ENCODE measurements around the gene UBR1. TPM values are rescaled to one million over a fixed set of nuclear protein-coding genes. Genes with fewer than 3 reads are reported as not detected.
"Not testable (repeated sequence)": the region's sequence is repeated elsewhere in the genome, so short reads cannot be mapped to it uniquely, and the experiment has no call there.

UBR1 gene
- total RNA-seq, 2 experiments from 2014 or later = 27.8 to 31.8 TPM

- Mint-ChIP-seq H3K9me3 (peaks cover 3% of the 10 kb centered on the region), H3K27ac (no peak overlapping the region)
- CTCF ChIA-PET = no interaction called here
Observed at GRCh38 chr15:42973114-42973513, 132.7 kb downstream of the UBR1 start.

GRCh38 chr15:42971830-42972229 lies 134.0 kb downstream of the UBR1 start:
- peaks cover 3% of the 10 kb centered on the region for H3K9me3 Mint-ChIP-seq
- ChIA-PET CTCF (no interaction called here), POLR2A (no interaction called here)
- H3K27ac Mint-ChIP-seq = no peak overlapping the region
- H3K36me3 Mint-ChIP-seq (ENCODE audit: low read depth) = peaks cover 66% of the 10 kb centered on the region
- no peak for DNase-seq
- no peaks in the 10 kb centered on the region for H3K27me3 Mint-ChIP-seq
- H3K4me1 Mint-ChIP-seq = no peaks in the 10 kb centered on the region
- H3K4me3 Mint-ChIP-seq = no peak overlapping the region

More at GRCh38 chr15:42973114-42973513, 132.7 kb downstream of the UBR1 start:
- H3K27me3 Mint-ChIP-seq = no peaks in the 10 kb centered on the region
- H3K4me3 Mint-ChIP-seq = no peak overlapping the region
- peaks cover 73% of the 10 kb centered on the region for H3K36me3 Mint-ChIP-seq (ENCODE audit: low read depth)
- H3K4me1 Mint-ChIP-seq = no peaks in the 10 kb centered on the region
- DNase-seq = no peak
- POLR2A ChIA-PET = no interaction called here

GRCh38 chr15:42964476-42964875 lies 141.4 kb downstream of the UBR1 start:
- ChIA-PET POLR2A (interaction anchor here (0.6 kb wide), 1 partner anchor 185 kb away, joined by 13 read pairs; no protein-coding TSS in a partner anchor), CTCF (no interaction called here)
- no peak for DNase-seq
- Mint-ChIP-seq H3K4me1 (no peaks in the 10 kb centered on the region), H3K27me3 (no peaks in the 10 kb centered on the region), H3K27ac (no peak overlapping the region), H3K9me3 (peaks cover 3% of the 10 kb centered on the region), H3K36me3 (ENCODE audit: low read depth) (peaks cover 44% of the 10 kb centered on the region), H3K4me3 (no peak overlapping the region)

- no peak overlapping the region for H3K4me3 Mint-ChIP-seq
- POLR2A ChIA-PET = no interaction called here
- H3K9me3 Mint-ChIP-seq = no peaks in the 10 kb centered on the region
- CTCF ChIA-PET = no interaction called here
- peaks cover 65% of the 10 kb centered on the region for H3K36me3 Mint-ChIP-seq (ENCODE audit: low read depth)
- H3K27me3 Mint-ChIP-seq = no peaks in the 10 kb centered on the region
- H3K4me1 Mint-ChIP-seq = no peaks in the 10 kb centered on the region
- no peak overlapping the region for H3K27ac Mint-ChIP-seq
- DNase-seq = no peak
Observed at GRCh38 chr15:42955518-42955917, 150.3 kb downstream of the UBR1 start.

GRCh38 chr15:42954291-42954690 lies 151.5 kb downstream of the UBR1 start:
- Mint-ChIP-seq H3K9me3 (no peaks in the 10 kb centered on the region), H3K27ac (no peak overlapping the region), H3K4me3 (no peak overlapping the region), H3K4me1 (no peaks in the 10 kb centered on the region), H3K36me3 (ENCODE audit: low read depth) (peaks cover 60% of the 10 kb centered on the region), H3K27me3 (no peaks in the 10 kb centered on the region)
- ChIA-PET CTCF (interaction anchor here (0.6 kb wide), 1 partner anchor 16 kb away, joined by 3 read pairs; no protein-coding TSS in a partner anchor), POLR2A (no interaction called here)
- no peak for DNase-seq

- DNase-seq, H3K27me3 Mint-ChIP-seq, POLR2A ChIA-PET, H3K4me3 Mint-ChIP-seq, H3K27ac Mint-ChIP-seq, H3K9me3 Mint-ChIP-seq, H3K4me1 Mint-ChIP-seq: not testable (repeated sequence)
- CTCF ChIA-PET = interaction anchor here (1.0 kb wide), 1 partner anchor 13 kb away, joined by 4 read pairs; no protein-coding TSS in a partner anchor
- H3K36me3 Mint-ChIP-seq (ENCODE audit: low read depth) = peaks cover 57% of the 10 kb centered on the region
Observed at GRCh38 chr15:42948898-42949297, 156.9 kb downstream of the UBR1 start.

GRCh38 chr15:42940527-42940926 lies 165.3 kb downstream of the UBR1 start:
- Mint-ChIP-seq H3K4me3 (no peak overlapping the region), H3K4me1 (no peaks in the 10 kb centered on the region), H3K9me3 (peaks cover 2% of the 10 kb centered on the region), H3K36me3 (ENCODE audit: low read depth) (peaks cover 21% of the 10 kb centered on the region), H3K27ac (no peak overlapping the region), H3K27me3 (no peaks in the 10 kb centered on the region)
- no peak for DNase-seq
- CTCF ChIA-PET = interaction anchor here (0.7 to 1.2 kb wide), 2 partner anchors 14 to 317 kb away, joined by 3 to 6 read pairs; no protein-coding TSS in a partner anchor
- POLR2A ChIA-PET = no interaction called here

- peaks cover 2% of the 10 kb centered on the region for H3K9me3 Mint-ChIP-seq
- POLR2A ChIA-PET = no interaction called here
- H3K36me3 Mint-ChIP-seq (ENCODE audit: low read depth) = peaks cover 15% of the 10 kb centered on the region
- CTCF ChIA-PET = interaction anchor here (0.5 to 1.2 kb wide), 2 partner anchors 14 to 22 kb away, joined by 3 read pairs; no protein-coding TSS in a partner anchor
- no peak overlapping the region for H3K27ac Mint-ChIP-seq
- DNase-seq = no peak
- no peaks in the 10 kb centered on the region for H3K4me1 Mint-ChIP-seq
- no peaks in the 10 kb centered on the region for H3K27me3 Mint-ChIP-seq
- H3K4me3 Mint-ChIP-seq = no peak overlapping the region
Observed at GRCh38 chr15:42939841-42940240, 166.0 kb downstream of the UBR1 start.

GRCh38 chr15:42937143-42937542 lies 168.7 kb downstream of the UBR1 start:
- H3K27me3 Mint-ChIP-seq = no peaks in the 10 kb centered on the region
- H3K4me1 Mint-ChIP-seq = no peaks in the 10 kb centered on the region
- no peak overlapping the region for H3K4me3 Mint-ChIP-seq
- no peak for DNase-seq
- POLR2A ChIA-PET = no interaction called here
- peaks cover 2% of the 10 kb centered on the region for H3K9me3 Mint-ChIP-seq
- CTCF ChIA-PET = no interaction called here
- no peak overlapping the region for H3K27ac Mint-ChIP-seq
- peaks cover 4% of the 10 kb centered on the region for H3K36me3 Mint-ChIP-seq (ENCODE audit: low read depth)

GRCh38 chr15:42933886-42934667 lies 171.8 kb downstream of the UBR1 start:
- ChIA-PET CTCF (interaction anchor here (0.6 to 1.1 kb wide), 2 partner anchors 18 to 724 kb away, joined by 5 to 6 read pairs; no protein-coding TSS in a partner anchor), POLR2A (no interaction called here)
- DNase-seq = no peak
- no peak overlapping the region for H3K4me3 Mint-ChIP-seq
- no peak overlapping the region for H3K27ac Mint-ChIP-seq
- no peaks in the 10 kb centered on the region for H3K4me1 Mint-ChIP-seq
- H3K9me3 Mint-ChIP-seq = no peaks in the 10 kb centered on the region
- H3K27me3 Mint-ChIP-seq = no peaks in the 10 kb centered on the region
- no peaks in the 10 kb centered on the region for H3K36me3 Mint-ChIP-seq (ENCODE audit: low read depth)

GRCh38 chr15:42932833-42933515 lies 172.9 kb downstream of the UBR1 start:
- no peaks in the 10 kb centered on the region for H3K9me3 Mint-ChIP-seq
- CTCF ChIA-PET = no interaction called here
- no peak for DNase-seq
- POLR2A ChIA-PET = no interaction called here
- no peaks in the 10 kb centered on the region for H3K27me3 Mint-ChIP-seq
- no peaks in the 10 kb centered on the region for H3K4me1 Mint-ChIP-seq
- H3K27ac Mint-ChIP-seq = no peak overlapping the region
- H3K36me3 Mint-ChIP-seq (ENCODE audit: low read depth) = no peaks in the 10 kb centered on the region
- H3K4me3 Mint-ChIP-seq = no peak overlapping the region

GRCh38 chr15:42931702-42932486 lies 173.9 kb downstream of the UBR1 start:
- no peak overlapping the region for H3K4me3 Mint-ChIP-seq

More at GRCh38 chr15:42931702-42932486, 173.9 kb downstream of the UBR1 start:
- H3K9me3 Mint-ChIP-seq = no peaks in the 10 kb centered on the region
- no peak overlapping the region for H3K27ac Mint-ChIP-seq
- POLR2A ChIA-PET = no interaction called here
- no peaks in the 10 kb centered on the region for H3K27me3 Mint-ChIP-seq
- H3K36me3 Mint-ChIP-seq (ENCODE audit: low read depth) = no peaks in the 10 kb centered on the region
- no peak for DNase-seq
- no peaks in the 10 kb centered on the region for H3K4me1 Mint-ChIP-seq
- CTCF ChIA-PET = interaction anchor here (0.6 to 0.7 kb wide), 2 partner anchors 97 to 1427 kb away, joined by 3 to 4 read pairs; no protein-coding TSS in a partner anchor
